AML-193 (cell line): Measurements from ENCODE around the gene LRRC8D.
"Not testable (repeated sequence)": the region's sequence is repeated elsewhere in the genome, so short reads cannot be mapped to it uniquely, and the experiment has no call there.

Experiments
- DNase-seq, 2 experiments: peaks; one replicate each; lab custom pipeline; 2025; lab: John Stamatoyannopoulos, UW

The LRRC8D gene

DNA sequence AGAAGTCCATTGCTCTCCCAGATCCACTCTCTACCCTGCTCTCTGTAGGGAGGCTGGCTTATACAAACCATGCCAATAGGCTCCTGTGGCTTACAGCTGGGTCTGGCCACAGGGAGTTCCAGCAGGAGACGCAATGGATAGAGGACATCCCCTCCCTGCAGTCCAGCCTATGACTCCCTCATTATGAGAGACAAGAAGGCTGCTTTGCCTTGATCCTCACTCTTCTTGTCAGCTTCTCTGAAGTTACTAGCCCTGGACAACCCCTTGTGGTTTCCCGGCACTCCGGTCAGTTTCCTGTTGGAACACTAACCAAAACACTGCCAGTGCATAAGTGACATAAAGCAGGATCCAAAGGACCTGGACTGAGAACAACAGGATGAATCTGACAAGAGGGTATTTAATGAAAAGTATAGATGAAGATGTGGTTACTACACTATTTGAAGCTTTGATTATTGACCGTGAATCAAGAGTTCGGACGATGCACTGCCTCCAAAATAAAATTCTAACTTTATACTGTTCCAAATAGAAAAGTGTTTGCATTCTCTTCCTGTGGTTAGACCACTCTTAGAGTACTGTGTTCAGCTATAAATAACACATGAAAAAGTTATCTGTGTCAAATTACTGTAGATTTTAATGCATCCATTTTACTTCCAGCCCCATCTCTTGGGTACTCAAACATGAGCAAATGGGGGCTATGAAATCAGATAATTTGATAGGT lies 141.4 kb downstream of the LRRC8D start:
- no peak for DNase-seq

DNA sequence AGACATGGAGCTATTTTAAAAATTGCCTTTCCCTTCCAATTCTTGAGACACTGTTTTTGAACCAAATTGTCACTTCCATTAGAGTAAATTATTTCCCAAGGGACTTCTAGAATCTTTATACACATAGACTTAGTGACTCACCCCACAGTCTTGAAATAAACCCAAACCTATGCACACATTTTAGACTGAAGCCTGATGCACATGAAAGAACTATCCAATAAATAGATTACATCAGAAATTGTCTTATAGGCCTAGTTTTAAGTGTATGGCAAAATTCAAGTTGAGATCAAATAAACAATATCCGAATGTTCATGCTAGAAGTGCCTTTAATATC lies 141.9 kb downstream of the LRRC8D start:
- DNase-seq, result no peak

DNA sequence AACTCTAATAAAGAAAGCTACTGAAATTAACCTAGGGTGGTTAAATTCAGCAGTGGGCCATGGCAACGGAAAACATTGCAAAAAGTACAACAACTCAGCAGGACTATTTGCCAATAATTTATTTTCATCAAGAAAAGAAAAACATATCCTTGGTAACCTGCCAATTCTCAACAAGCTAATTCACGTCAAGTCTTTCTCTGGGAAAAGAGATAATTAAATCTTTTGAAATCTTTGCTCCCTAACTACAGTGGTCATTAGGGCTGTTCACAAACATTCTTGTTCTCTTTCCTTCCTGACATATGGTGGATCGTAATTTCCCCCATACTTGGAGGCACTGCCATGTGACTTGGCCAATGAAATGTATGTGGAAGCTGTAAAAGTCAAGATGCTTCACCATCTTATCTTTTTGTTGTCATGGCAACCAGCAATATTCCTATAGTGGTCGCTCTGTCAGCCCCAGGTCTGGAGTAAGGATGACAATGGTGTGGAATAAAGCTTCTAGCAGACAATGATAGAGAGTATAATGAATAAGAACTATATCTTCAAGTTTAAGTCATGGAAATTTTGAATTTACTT lies 144.4 kb downstream of the LRRC8D start:
- no peak for DNase-seq

DNA sequence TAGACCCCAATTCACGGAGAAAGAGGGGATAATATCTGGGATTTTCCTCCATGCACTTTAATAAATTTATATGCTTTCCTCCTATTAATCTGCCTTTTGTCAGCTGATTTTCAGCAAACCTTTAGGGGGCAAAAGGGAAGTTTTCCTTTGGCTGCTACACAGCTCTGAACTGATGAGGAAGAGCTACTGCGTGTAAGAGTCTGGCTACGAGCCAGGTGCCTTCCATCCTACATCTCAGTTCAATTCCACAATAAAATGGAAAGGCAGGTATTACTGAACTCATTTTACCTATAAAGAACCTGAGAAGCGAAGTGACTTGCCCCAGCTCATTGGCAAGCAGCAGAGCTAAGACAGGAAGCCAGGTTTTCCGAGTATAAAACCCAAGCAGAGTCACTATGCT lies 145.8 kb downstream of the LRRC8D start:
- no peak for DNase-seq

DNA sequence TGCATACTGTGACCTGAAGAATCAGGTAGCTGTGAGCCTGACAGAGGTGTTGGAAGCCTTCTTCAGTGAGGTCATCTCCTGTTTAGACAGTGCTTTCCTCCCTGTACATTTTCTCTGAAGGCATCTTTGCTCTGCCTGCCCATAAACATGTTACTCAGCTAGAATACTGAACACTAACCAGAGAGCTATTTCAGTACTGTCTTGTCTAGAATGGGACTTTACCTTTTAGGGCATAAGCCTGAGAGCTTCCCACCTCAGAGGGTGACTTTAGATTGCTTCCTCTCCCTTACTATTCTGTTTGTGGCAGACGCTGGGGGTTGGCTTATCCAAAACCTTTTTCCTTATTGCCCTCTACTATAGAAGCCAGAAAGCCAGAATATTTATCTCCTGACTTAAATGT lies 150.8 kb downstream of the LRRC8D start:
- no peak for DNase-seq

DNA sequence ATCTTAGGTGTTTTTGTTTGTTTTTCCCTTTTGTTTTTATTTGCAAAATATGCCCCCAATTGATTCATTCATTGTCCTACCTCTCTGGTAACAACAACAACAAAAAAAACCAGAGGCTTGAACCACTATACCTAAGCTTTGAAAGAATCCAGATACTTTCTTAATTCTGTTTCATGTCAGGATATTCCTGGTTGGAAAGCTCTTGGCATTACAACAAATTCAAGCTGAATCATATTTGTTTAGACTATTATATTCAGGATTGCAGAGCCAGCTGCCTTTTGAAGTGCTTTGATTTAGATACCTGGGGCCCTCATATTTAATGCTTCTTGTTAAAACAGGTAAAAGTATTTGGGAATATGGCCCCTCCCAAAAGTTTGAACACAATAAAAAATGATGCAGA lies 151.2 kb downstream of the LRRC8D start:
- no peak for DNase-seq

DNA sequence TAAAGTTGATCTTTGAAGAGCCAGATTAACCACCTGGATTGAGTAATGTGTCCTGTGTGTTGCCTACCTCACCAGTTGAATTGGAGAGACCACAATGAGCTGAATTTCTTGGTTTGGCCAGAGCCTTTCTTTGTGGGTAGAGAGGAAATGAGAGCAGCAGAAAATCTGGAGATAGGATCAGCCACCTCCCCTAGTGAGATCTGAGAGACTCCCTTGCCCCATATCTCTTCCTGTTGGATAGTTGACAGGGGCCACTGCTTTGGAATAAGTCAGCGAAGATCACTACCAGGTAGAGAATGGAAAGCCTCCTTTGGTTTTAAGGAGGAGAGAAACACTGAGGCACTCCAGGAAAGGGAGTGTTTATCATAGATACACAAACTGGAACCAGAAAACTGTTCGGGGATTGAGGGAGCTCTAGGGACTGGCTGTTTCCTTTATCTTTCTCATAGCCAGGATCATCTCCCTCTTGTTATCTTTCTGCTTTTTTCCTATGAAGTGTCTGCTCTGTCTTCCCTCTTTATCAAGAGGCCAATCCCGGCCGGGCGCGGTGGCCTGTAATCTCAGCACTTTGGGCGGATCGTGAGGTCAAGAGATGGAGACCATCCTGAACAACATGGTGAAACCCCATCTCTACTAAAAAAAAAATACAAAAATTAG lies 152.8 kb downstream of the LRRC8D start:
- no peak for DNase-seq

DNA sequence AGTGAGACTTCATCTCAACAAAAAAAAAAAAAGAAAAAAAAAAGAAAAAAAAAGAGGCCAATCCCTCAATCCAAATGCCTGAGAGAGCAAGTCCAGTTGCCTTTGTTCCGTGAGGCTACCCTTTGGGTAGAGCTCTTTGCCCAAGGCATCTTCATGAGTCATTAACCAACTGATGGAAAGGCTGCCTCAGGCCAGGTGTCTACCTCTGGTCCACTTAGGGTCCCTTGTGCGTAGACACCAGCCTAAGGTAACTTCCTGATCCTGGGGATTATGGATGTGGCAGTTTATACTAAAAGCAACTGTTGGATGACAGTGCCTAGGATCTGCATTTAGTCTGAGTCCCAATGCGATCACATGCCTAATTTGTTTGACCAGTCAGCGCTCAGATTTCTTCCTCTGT lies 153.4 kb downstream of the LRRC8D start:
- DNase-seq, result no peak

DNA sequence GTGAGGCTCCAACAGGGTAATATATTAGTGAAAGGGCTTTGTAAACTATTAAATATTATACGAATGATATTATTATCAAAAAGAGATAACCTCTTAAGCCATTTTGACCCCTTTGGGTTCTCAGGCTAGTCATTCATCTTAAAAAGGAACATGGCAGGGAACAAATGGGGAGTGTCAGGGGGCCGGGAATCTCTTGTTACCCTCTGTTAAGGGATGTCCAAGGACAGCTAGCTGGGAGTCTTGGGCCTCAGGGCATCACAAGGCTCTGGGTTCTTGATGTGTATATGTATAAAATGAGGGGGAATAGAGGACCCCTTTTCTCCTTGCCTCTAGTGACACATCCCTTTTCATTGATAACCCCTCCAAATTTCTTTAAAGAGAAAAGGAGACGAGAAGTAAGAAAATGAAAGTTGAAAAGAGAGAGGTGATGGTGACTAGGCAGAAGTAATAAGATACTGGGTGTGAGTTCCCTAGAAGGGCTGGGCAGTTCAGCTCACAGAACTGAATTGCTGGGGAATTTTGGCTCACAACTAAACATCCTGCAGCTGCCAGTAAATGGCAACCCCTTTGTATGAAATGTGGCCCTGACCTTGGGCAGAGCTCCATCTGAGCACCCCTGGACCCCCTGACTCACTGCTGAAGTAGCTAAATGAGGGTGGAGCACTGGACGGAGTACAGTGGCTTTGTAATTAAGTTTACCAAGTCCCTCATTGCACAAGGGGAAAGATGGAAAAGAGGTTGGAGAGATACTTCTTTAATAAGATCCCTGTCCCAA lies 154.1 kb downstream of the LRRC8D start:
- no peak for DNase-seq

DNA sequence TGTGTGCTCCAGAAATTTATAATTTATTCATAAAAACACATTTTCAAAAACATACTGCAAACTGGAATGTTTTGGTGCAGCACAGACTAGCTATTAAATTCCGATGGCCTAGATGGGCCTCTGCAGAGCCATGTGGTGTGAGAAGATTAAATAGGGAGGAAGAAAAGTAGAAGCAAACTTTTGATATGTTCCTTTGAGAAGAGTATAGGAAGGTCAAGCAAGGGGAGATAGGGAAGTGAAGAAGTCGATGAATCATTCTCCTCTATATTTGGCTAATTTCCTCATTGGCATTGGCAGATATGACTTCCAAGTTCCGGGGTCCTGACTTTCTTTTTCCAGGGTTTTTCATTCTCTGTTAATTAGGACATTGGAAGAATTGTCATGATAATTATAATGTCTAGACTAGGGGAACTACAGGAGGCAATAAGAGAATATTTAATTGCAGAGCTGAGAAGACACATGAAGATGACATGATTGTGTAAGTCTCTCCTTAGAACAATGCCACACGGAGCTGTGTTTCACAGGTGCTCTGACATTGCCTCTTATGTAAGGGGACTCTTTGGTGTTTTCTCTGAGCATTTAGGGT lies 154.8 kb downstream of the LRRC8D start:
- peak; percentile 53 to 55 for DNase-seq

DNA sequence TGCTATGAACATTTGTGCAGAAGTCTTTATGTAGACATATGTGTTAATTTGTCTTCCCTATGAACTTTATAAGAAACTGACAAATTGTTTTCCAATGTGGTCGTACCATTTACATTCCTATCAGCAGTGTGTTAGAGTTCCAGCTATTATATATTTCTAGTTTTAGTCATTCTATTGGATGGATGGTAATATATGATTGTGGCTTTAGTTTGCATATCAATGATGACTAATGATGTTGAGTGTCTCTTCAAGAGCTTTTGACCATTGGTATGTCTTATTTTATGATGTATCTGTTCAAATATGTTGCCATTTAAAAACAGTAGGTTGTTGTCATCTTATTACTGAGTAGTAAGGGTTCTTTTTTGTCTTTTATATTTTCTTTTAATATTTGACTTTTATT lies 157.9 kb downstream of the LRRC8D start:
- DNase-seq, result no peak

DNA sequence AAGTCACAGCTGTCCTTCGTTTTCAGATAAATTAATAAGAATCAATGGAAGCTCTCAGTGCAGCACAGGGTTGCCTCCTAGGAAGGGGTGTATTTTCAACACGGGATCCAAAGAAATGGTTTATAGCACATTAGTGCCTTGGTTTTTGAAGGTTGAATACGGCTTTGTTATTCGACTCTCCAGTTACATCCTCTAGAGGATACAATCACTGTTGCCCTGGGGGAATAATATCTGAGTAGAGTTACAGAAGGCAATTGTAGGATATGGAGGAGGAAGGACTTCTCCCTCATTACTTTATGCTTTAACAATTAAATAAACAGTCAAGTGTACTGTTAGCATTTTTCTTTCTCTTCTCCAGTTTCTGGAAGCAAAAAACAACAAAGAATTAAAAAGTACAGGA lies 159.8 kb downstream of the LRRC8D start:
- DNase-seq, result no peak

DNA sequence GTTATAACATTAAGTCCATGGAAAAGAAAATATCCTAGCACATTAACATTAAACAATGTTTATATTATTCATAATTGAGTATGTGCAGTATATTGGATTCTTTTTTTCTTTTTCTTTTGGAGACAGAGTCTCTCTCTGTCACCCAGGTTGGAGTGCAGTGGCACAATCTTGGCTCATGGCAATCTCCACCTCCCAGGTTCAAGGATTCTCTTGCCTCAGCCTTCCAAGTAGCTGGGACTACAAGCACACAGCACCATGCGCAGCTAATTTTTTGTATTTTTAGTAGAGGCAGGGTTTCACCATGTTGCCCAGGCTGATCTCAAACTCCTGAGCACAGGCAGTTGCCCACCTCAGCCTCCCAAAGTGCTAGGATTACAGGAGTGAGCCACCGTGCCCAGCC lies 162.0 kb downstream of the LRRC8D start:
- not testable (repeated sequence) for DNase-seq

DNA sequence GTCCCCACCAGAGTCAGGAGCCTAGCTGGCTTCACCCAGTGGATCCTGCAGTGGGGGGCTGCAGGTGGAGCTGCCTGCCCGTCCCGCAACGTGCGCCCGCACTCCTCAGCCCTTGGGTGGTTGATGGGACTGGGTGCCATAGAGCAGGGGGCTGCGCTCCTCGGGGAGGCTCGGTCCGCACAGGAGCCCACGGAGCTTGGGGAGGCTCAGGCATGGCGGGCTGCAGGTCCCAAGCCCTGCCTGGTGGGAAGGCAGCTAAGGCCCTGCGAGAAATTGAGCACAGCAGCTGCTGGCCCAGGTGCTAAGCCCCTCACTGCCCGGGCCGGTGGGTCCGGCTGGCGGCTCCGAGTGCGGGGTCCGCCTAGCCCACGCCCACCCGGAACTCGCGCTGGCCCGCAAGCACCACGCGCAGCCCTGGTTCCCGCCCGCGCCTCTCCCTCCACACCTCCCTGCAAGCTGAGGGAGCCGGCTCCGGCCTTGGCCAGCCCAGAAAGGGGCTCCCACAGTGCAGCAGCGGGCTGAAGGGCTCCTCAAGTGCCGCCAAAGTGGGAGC lies 163.8 kb downstream of the LRRC8D start:
- not testable (repeated sequence) for DNase-seq

DNA sequence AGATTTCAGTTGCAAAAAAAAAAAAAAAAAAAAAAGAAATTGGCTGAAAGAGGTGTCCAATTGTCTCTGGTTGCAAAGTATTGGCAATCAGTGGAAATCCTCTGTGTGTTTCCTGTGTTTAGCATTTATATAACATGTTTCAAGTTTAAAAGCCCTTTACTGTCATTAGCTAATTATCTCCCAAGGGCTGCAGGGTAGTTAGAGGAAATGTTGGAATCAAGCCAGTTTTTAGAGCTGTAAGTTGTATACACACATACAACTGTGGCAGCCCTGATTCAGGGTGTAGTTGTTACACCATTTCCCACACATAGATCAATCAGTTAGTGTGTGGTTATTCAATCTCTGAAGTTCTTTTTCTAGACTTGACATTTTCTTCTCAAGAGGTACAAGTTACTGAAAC lies 165.2 kb downstream of the LRRC8D start:
- no peak for DNase-seq
